C4-2B (cell line): ENCODE results near the gene TMEM129.

ENCODE experiments used
- ZFX ChIP-seq: fragments of 450-650 bp; IDR thresholded peaks from 2 replicates; pipeline ENCODE4 v1.6.1; 2017
- TF ChIP-seq, protein P1 (sequence below): fragments of 450-650 bp; conservative IDR thresholded peaks from 2 replicates; pipeline ENCODE4 v1.5.1; 2017; ENCODE audit warnings: mild to moderate bottlenecking

- TF ChIP-seq, protein P1, sequence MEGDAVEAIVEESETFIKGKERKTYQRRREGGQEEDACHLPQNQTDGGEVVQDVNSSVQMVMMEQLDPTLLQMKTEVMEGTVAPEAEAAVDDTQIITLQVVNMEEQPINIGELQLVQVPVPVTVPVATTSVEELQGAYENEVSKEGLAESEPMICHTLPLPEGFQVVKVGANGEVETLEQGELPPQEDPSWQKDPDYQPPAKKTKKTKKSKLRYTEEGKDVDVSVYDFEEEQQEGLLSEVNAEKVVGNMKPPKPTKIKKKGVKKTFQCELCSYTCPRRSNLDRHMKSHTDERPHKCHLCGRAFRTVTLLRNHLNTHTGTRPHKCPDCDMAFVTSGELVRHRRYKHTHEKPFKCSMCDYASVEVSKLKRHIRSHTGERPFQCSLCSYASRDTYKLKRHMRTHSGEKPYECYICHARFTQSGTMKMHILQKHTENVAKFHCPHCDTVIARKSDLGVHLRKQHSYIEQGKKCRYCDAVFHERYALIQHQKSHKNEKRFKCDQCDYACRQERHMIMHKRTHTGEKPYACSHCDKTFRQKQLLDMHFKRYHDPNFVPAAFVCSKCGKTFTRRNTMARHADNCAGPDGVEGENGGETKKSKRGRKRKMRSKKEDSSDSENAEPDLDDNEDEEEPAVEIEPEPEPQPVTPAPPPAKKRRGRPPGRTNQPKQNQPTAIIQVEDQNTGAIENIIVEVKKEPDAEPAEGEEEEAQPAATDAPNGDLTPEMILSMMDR = no peak
- no peak for TF ChIP-seq ZFX
Measured at GRCh38 chr4:1731180-1731579, 10.1 kb upstream of the TMEM129 start.
